GM18498 (cell line): ENCODE data around the gene CCND1.
"Not testable (repeated sequence)": the region's sequence is repeated elsewhere in the genome, so short reads cannot be mapped to it uniquely, and the experiment has no call there.

Experiments
- ATAC-seq: cut with Tn5 transposase; IDR thresholded peaks from one replicate; pipeline ENCODE4 v1.9.1; 2021; ENCODE audit warnings: mild to moderate bottlenecking, moderate library complexity; ENCODE audit not compliant: unreplicated experiment

CCND1 gene

DNA sequence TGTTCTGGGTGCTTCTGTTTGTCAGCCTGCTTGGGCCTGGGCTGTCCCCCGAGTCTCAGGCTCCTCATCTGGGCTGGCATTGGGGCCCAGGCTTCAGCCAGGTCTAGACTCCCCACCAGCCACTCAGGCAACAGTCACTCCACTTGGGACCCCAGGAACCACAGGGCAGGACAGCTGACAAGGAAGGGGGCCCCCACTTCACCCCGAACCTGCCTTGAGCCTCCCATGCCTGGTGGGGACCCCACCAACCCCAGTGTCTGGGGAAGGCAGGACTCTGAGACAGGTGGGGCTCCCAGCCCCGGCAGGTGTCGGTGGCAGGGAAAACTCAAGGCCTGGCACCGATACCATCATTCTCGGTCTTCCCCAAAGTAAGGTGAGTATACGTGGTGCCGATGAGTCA, 45.9 kb downstream of the CCND1 start:
- no peak for ATAC-seq

DNA sequence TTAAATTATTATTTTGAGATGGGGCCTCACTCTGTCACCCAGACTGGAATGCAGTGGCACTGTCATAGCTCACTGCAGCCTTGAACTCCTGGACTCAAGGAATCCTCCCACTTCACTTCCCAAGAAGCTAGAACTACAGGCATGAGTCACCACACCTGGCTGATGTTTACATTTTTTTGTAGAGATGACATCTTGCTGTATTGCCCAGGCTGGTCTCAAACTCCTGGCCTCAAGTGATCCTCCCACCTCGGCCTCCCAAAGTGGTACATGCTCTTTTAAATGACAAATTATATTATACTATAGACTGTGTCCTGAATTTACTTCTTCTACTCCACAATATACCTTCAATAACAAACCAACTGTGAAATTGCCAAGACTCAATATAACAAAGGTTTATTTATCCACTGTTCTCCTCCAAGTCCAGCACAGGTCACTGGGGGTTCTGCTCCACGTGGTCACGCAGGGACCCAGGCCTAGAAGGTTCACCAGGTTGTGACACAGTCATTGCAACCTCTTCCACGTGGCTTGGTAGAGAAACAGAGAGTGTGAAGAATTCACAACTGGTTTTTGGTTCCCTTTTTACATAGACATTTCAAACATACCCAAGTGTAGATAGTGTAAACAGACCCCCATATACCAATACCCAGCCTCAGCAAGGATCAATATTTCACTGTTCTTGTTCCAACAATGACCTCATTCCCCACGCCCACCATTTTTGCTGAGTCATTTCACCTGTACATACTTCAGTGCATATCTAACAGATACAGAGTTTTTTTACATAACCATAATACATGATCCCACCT, 47.2 kb downstream of the CCND1 start:
- ATAC-seq: not testable (repeated sequence)

DNA sequence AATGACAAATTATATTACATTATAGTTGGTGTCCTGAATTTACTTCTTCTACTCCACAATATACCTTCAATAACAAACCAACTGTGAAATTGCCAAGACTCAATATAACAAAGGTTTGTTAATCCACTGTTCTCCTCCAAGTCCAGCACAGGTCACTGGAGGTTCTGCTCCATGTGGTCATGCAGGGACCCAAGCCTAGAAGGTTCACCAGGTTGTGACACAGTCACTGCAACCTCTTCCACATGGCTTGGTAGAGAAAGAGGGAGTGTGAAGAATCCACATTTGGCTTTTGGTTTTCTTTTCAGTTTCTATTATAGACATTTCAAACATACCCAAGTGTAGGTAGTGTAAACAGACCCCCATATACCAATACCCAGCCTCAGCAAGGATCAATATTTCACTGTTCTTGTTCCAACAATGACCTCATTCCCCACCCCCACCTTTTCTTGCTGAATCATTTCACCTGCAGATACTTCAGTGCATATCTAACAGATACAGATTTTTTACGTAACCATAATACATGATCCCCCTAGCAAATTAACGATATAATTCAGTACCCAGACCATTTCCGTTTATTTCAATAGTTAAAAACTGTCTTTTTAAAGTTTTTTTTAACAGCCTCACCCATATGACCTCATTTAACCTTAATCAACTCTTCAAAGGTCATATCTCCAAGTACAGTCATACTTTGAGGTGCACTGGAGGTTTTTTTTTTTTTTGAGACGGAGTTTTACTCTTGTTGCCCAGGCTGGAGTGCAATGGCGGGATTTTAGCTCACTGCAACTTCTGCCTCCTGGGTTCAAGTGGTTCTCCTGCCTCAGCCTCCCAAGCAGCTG, 48.7 kb downstream of the CCND1 start:
- ATAC-seq: no peak

DNA sequence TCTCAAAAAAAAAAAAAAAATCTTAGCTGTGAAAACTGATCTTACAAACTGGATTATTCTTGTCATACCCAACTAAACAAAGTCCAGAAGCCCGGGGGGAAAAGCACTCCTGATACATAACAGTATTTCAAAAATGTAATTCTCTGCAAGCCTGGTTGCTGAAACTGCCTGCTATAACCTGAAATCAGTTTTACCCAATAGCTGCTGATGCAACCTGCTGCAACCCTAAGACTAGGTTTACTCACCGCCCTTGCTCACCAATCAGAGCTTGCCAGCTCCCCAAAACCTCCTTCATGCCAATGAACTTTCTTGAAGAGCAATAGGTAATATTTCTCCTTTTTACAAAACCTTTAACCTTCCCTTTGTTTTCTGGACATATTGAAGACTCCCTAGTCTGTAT, 50.5 kb downstream of the CCND1 start:
- ATAC-seq: no peak

DNA sequence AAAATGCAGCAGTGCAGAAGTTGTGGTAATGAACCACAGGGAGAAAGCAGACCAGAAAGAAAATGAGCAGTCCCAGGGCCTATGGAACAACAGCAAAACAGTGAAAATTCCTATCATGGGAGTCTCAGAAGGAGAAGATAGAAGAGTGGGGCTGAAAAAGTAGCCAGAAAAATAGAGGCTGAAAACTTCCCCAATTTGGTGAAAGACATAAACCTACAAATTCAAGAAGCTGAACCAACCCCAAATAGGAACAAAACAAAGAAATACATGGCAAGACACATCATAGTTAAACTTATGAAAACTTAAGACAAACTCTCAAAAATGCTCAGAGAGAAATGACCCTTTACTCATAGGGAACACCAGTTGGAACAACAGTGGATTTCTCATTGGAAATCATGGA, 51.5 kb downstream of the CCND1 start:
- ATAC-seq: no peak

DNA sequence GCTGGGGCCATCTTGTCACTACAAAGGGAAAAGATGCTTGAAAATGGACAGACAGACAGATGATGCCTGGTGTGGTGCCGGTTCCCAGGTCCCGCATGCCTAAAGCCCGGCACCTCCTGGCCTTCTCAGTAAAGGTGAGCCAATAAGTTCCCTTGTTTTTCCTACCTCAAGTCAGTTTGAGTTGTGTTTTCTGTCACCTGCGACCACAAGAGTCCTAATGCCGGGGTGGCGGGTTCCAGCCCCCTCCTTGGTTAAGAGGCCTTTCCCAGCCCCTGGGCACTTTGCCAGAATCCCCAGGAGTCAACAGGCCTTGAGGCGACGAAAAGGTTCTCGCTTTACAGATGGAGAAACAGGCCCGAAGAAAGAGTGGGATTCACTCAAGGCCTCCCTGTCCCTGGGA, 53.8 kb downstream of the CCND1 start:
- no peak for ATAC-seq

DNA sequence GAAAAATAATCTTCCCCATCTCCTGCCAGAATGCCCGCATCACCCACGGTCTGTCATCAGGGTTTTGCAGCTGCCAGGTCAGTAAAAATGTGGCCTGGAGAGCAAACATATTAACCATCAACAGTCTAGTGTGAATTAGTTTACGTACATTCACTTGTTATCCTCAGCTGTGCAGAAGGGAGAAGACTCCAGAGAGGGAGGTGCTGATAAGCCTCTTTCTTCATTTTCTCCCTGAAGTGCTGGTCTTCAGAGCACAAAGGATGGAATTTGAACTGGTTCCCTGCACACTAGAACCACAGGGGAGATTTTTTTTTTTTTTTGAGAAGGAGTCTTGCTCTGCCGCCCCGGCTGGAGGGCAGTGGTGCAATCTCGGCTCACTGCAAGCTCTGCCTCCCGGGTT, 54.6 kb downstream of the CCND1 start:
- ATAC-seq: no peak

DNA sequence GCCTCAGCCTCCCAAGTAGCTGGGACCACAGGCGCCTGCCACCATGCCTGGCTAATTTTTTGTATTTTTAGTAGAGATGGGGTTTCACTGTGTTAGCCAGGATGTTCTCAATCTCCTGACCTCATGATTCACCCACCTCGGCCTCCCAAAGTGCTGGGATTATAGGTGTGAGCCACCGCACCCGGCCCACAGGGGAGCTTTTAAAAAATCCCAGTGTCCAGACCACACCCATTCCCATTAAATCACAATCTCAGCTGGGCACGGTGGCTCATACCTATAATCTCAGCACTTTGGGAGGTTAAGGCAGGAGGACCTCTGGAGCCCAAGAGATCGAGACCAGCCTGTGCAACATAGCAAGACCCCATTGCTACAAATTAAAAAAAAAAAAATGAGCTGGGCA, 55.0 kb downstream of the CCND1 start:
- ATAC-seq: not testable (repeated sequence)

DNA sequence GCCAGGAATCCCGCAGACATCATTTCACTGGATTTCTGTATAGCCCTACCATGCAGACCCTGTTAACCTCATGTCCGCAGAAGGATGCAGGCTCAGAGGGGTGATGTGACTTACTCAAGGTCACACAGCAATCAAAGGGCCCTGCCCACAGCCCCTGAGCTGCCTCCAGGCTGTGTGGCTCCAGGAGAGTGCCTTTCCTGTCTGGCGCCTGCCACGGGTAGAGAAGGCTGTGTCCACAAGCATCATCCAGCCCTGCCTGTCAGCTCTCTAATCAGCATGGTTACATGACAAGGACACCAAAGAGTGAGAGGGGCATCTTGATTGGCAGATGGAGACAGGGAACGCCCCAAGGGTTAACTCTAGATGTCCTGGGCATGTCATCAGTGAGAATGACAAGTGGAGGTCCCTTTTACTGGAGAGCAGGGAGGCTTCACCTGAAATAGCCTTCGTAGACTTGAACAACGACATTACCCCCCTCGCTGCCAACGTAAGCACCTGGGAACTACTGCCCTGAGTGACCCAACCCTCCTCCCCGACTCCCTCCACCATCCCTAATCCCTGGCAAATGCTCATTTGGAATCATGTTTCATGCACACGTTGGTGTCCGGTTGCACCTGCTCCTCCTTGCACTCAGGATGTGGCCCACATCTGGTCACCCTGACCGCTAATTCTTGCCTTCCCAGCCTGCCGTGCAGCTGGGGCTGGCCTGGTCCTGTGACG, 56.0 kb downstream of the CCND1 start:
- no peak for ATAC-seq

DNA sequence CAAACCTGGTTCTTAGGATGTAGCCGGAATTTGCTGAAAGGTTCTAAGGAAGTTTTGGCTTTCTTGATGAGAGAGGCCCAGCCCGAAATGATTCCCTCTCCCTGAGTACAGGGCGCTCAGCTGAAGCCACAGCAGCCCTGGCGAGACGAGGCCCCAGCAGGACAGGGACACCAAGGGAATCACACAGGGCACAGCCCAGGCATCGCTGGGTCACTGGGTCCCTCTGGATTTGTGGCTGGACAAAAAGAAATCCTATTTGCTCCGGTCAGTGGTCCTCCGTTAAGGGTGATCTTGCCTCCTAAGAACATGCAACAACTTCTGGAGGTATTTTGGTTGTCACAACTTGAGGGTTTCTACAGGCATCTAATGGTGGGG, 56.5 kb downstream of the CCND1 start:
- no peak for ATAC-seq

DNA sequence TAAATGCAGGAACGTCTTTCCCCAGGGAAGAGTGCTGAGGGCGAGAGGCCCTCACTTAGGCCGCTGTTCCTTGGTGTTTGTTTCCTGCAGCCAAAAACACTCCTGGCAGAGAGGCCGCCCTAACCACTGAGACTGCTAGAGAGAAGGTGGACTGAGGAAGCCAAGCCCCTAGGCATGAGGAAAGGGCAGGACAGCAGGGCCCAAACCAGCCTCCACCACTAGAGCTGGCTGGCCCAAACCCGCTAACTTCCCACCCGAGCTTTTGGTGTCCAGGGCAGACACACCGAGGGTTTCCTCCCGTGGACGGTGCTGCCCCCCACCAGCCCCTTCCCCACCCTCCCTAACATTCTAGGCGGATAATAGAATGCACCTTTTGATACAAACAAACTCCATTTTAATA, 56.9 kb downstream of the CCND1 start:
- ATAC-seq: no peak

DNA sequence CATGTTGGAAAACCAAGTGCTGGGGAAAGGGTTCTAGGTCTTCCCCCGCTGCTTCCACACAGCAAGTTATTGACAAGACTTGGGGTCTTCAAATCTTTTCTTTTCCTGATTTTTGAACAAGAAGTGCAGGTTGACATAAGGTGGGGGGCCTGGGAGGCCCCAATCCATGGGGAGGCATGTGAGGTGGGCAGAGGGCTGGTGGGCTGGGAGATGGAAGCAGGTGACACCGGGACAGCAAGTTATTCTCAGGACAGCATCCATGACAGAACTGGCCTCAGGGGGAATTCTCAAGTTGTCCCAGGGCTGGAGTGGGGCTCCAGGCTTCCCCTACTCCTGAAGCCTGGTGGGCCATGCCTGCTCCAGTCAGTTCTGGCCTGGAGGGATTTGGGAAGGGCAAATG, 57.4 kb downstream of the CCND1 start:
- no peak for ATAC-seq

DNA sequence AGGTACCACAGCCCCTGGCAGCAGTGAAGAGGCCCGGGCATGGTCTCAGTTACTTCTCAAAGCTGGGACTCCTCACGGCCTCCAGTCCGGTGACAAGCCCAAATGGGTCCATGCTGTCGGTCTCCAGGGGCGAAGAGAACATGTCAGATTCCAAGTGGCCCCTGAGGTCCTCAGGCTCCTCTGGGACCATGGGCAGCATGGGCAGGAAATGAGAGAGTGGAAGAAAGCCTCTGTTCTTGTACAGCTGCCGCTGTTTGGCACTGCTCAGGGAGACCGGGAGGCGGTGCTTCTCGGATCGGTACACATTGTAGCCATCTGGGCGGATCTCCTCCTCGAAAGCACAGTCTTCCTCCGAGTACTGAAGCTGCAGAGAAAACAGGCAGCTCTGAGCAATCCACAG, 58.3 kb downstream of the CCND1 start:
- ATAC-seq: no peak

DNA sequence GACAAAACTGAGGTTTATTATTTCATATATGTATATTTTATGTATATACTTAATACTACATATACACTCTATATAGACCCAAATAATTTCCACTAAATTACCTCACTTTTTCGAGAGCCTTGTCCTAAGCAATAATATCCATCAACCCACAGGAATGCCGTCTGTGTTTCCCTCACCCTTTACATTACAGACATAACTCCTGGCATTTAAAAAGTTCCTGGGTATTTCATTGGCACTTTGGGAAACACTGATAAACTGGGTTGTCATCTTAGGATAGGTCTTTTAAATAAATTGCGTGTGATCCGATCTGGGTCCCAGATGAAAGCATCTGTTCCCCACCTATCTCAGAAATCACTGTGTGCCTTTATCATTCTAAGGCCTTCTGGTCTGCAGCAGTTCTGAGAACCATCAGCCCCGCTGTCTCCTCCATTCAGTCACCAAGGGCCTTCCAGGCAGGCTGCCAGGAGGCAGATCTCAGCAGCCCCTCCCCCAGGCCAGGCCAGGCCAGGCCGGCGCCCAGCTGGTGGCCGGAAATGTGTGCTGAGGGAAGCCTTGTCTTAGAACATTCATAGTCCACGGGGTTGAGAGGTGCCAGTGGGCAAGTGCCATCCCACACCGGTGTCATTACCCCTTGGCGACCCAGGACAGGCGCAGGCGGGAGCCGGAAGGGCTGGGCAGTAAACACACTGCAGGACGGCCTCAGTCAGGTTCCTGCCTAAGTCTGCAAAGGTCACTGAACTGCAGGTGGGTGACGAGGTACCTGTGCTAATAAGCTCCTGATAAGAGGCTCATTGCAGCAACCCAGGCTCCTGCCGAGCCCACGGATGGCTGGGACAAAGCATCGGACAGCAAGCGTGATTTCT, 59.6 kb downstream of the CCND1 start:
- no peak for ATAC-seq

DNA sequence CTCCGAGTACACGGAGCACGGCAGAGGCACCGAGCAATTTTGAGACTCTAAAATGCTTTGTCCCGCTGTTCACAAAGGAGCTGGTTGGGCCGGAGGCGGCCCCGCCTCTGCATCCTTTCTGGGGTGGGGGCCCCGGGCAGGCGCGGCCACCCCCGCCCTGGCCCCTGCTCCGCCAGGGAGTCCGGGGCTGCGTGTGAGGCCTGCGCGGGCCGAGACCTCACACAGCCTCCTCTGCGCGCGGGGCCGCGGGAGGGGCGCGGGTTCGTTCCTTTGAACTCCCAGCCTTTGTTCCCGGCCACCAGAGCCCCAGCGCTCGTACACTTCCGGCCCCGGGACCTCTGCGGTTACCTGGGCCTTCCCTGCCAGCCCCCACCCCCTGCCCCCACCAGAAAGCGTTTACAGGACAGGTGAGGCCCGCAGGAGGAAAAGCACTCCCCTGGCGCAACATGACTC, 61.3 kb downstream of the CCND1 start:
- ATAC-seq: no peak

DNA sequence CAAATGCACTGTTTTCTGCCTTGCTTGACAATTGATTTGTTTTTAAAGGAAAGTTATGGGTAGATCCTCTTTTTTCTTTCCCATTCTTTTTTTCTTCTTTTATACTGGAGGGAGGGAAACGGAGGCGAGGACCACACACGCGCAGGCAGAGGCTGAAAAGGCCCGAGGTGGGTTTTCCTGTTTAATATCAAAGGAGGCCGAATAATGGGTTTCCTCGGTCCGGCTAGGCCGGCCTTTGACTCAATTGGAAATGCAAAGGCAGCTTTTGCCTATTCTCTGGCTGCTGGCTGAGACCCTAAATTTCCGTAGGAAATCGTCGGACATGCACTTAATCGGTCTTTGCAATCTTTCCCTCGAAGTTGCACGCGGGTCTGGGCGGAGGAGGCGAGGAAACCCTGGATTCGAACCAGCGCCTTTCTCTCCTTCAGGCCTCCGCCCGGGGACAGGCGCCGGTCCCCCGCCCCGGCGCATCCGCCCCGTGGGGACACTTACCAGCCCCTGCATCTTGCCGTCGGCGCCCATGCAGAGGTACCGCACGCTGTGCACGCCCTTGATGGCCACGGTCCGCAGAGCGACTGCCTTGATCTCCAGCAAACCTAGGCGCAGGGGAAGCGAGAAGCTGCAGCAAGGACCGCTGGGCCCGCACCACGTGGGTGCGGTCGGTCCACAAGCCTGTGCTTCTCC, 62.0 kb downstream of the CCND1 start:
- no peak for ATAC-seq

DNA sequence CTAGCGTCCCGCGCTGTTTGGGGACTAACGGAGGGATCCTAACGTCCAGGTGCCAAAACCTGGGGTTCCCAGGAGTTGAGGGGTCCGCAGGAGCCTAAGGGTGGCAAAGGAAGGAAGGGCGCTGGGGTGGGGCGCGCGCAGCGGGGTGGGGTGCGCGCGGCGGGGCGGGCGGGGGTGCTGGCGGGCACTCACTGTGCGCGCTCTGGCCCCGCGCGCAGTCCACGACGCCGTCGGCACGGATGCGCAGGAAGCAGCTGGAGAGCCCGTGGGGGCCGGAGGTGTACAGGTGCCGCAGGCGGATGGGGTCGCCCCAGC, 62.5 kb downstream of the CCND1 start:
- ATAC-seq: no peak
